ENCODE results near the gene BHLHA9.
"Not testable (repeated sequence)": the region's sequence is repeated elsewhere in the genome, so short reads cannot be mapped to it uniquely, and the experiment has no call there.

BHLHA9 gene

GRCh38 chr17:1300371-1300905, 30.2 kb downstream of the BHLHA9 start:
- DNase-seq (ENCODE audit: low read depth) = no peak

- no peak for DNase-seq (ENCODE audit: low read depth)
Measured at GRCh38 chr17:1301546-1301945, 31.3 kb downstream of the BHLHA9 start.

- no peak for DNase-seq (ENCODE audit: low read depth)
Measured at GRCh38 chr17:1302761-1303160, 32.5 kb downstream of the BHLHA9 start.

GRCh38 chr17:1304522-1304921, 34.3 kb downstream of the BHLHA9 start:
- DNase-seq (ENCODE audit: low read depth) = no peak

DNA sequence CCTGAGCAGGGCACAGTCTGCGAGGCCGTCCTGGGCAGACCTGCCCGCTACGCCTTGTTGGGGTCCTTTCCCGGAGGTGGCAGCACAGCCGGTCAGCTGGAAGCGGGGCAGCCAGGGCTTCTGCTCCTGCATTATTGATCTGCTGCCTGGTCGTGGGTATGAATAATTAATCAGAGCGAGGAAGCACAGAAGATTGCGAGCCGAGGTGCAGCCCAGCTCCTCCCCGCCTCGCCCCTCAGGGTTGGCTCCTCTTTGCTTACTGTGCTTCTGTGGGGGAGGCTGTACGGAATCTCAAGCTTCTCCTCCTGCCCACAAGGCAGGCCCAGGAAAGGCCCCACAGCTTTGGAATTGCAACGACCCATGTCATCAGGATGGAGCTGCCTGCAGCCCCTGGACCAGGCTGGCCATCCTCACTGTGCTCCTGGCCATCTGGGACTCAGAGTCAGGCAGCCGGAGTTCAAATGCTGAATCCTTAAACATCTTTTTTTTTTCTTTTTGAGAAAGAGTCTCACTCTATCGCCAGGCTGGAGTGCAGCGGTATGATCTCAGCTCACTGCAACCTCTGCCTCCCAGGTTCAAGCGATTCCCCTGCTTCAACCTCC, 34.8 kb downstream of the BHLHA9 start:
- DNase-seq (ENCODE audit: low read depth) = no peak

DNA sequence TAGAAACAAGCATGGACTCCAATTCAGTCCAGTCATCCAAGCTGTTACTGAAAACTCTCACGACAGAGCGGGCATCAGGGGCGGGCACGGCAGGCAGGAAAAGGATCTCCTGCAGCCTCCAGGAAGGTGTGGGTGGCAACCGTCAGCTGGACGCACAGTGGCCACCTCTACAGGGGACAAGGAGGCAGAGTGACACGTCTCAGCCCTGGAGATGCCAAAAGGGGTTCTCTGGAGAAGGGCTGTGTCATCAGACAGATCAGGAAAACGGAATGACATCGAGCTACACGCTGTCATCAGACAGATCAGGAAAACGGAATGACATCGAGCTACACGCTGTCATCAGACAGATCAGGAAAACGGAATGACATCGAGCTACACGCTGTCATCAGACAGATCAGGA, 37.6 kb downstream of the BHLHA9 start:
- DNase-seq (ENCODE audit: low read depth) = not testable (repeated sequence)

- DNase-seq (ENCODE audit: low read depth) = no peak
Measured at GRCh38 chr17:1312261-1312870, 42.1 kb downstream of the BHLHA9 start.

- DNase-seq (ENCODE audit: low read depth) = no peak
Measured at GRCh38 chr17:1313270-1314005, 43.2 kb downstream of the BHLHA9 start.

- DNase-seq (ENCODE audit: low read depth) = no peak
Measured at GRCh38 chr17:1315409-1315808, 45.2 kb downstream of the BHLHA9 start.

DNA sequence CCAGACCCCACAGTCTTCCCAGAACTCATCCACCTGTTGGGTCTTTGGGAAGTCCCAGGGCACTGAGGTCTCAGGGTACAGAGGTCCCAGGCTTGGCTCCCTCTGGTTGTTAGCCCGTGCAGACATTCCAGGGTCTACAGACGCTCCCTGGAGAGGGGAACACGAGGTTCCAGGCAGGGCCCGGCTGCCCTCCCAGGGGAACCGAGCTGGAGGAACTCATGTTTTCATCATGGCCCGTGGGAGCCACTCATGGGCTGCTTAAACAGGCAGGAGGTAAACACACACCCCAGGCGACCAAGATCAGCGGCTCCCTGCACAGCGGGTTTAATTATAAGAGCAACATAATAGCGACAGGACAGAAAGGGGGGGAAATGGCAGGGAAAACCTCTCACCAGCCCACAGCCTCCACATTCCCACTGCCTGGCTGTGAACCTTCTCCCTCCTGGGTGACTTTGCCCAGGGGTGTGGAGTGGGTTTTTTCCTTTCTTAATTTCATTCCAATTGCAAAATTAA, 45.7 kb downstream of the BHLHA9 start:
- no peak for DNase-seq (ENCODE audit: low read depth)
